Esophagus squamous epithelium (tissue), 5 donors: ENCODE results near the gene AGTRAP. TPM values are rescaled to one million over a fixed set of nuclear protein-coding genes. Genes with fewer than 3 reads are reported as not detected.

Source experiments
- DNase-seq: peaks from one replicate; lab custom pipeline; 2025; lab: John Stamatoyannopoulos, UW
- H3K27ac ChIP-seq, 4 donors: fragments of 200-600 bp; sonication (generic); one replicate each; pipeline ENCODE4 v1.5.1; 2016 to 2019; ENCODE audit warnings: mild to moderate bottlenecking in 1 of 4
- H3K27me3 ChIP-seq, 4 donors: fragments of 200-600 bp; sonication (generic); 1 replicate in 3 of 4; 2 replicates in 1 of 4; pipeline versions ENCODE4 v1.5.1 to v1.6.0; 2017 to 2021; ENCODE audit warnings: antibody characterized with exemption in 1 of 4
- H3K36me3 ChIP-seq, 3 donors: fragments of 200-600 bp; sonication (generic); one replicate each; pipeline ENCODE4 v1.5.1; 2016 to 2019
- H3K4me1 ChIP-seq, 3 donors: fragments of 200-600 bp; sonication (generic); one replicate each; pipeline ENCODE4 v1.5.1; 2017 to 2019
- H3K4me3 ChIP-seq, 4 donors: fragments of 200-600 bp; sonication (generic); 1 replicate in 3 of 4; 2 replicates in 1 of 4; pipeline ENCODE4 v1.5.1; 2016 to 2019; ENCODE audit warnings: mild to moderate bottlenecking in 2 of 4, moderate library complexity in 1 of 4
- H3K9me3 ChIP-seq, 3 donors: fragments of 200-600 bp; sonication (generic); one replicate each; pipeline ENCODE4 v1.5.1; 2016 to 2019
- POLR2A ChIP-seq, 4 donors: fragments of 450-650 bp; IDR thresholded peaks; one replicate each; pipeline ENCODE4 v1.6.1; 2017; ENCODE audit warnings: antibody characterized with exemption in 4 of 4, mild to moderate bottlenecking in 4 of 4, moderate library complexity in 3 of 4
- WGBS, 2 donors: methylation state at CpG; one replicate each; pipeline ENCODE4 v1.1.5; 2018; 5-methylcytosine and 5-hydroxymethylcytosine counted together
- intact Hi-C: fragments of 100-400 bp; cut with DNase I; formaldehyde crosslinking; loops from one replicate; pipeline ENCODE4 v1.15.0; 2022
- total RNA-seq, 4 donors: library from RNA; depleted of rRNA; stranded (reverse); fragments of >200 nt; gene quantifications; one replicate each; pipeline ENCODE4 v1.1.0, GENCODE V29; 2016
- TF ChIP-seq, protein P1 (sequence below), 6 experiments: fragments of 450-650 bp in 4 of 6; fragments of 200-600 bp in 2 of 6; sonication (generic) in 2 of 6; IDR thresholded peaks; one replicate each; pipeline ENCODE4 v1.5.1; 2016 to 2019; ENCODE audit warnings: antibody characterized with exemption in 6 of 6, mild to moderate bottlenecking in 4 of 6, moderate library complexity in 4 of 6
- donor health status: DM: yes; HTN: yes; CAD: no.

The AGTRAP gene
- total RNA-seq, 4 donors from 2014 or later, result 34.5 to 89.5 (median 50.7) TPM

DNA sequence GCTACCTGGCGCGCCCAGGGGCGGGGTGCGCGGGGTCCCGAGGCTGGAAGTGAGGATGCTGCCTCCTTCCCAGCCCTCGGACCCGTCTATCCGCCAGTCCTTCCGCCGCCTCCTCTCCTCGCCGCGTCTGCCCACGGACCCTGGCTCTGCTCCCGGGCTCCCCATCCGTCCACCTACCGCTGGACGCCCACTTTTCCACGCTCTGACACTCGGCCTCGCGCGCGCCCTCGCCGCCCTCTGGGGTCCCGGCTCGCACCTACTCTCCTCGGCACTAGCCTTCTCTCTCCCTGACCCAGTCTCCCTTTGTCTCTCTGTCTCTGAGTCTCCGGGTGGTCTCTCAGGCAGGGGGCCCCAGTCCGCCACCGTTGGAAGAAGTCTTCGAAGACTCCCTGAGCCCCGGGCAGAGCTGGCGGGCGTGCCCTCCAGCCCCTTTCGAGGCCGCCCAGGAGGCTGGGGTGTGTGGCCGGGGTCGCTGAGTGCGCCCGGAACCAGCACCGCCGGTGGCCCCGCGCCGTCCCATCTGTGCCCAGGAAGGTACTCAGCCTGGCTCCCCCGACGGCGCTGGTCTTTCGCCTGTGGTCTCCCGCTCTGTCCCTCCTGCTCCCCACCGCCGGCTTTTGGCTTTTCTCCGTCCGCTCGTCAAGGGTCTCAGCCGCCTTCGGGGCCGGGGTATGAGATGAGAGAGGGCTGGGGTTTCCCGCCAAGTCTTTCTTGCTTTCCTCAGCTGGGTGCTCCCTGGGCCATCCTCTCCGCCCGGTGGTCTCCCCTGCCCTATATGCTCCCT, 43.8 kb upstream of the AGTRAP start:
- no peak for DNase-seq
- H3K27me3 ChIP-seq, result peaks cover 18 to 97% (median 23%) of the 10 kb centered on the region in 4 donors
- 3 to 5% methylated on average over 20 to 22 of the region's 64 CpGs for WGBS, 2 donors

DNA sequence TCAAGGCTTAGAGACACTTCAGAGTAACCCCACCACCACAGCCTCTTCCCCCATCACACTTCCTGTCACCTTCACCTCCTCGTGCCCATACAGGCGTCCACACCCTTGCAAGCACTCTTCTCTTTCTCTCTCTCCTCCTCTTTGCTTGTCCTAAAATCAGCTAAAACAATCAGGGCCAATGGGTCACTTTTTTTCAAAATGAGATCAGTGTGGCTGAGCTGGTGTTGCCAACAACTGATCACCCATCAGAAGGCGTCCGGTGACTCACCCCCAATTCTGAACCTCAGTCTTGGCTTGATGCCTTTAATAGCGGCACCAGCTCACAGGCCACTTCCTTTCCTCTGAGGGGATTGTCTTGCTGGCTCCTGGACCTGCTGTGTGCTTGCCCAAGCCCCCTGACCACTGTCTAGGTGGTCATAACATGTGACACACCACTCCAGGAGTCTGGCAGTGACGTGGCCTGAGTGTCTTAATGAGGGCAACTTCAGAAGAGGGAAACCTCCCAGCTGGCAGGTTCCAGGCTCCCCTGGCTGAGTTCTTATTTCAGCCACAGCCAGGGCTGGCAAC, 42.8 kb upstream of the AGTRAP start:
- no peak for DNase-seq
- TF ChIP-seq POLR2A (IDR thresholded peaks at IDR 0.05), result no peak
- TF ChIP-seq, protein P1, sequence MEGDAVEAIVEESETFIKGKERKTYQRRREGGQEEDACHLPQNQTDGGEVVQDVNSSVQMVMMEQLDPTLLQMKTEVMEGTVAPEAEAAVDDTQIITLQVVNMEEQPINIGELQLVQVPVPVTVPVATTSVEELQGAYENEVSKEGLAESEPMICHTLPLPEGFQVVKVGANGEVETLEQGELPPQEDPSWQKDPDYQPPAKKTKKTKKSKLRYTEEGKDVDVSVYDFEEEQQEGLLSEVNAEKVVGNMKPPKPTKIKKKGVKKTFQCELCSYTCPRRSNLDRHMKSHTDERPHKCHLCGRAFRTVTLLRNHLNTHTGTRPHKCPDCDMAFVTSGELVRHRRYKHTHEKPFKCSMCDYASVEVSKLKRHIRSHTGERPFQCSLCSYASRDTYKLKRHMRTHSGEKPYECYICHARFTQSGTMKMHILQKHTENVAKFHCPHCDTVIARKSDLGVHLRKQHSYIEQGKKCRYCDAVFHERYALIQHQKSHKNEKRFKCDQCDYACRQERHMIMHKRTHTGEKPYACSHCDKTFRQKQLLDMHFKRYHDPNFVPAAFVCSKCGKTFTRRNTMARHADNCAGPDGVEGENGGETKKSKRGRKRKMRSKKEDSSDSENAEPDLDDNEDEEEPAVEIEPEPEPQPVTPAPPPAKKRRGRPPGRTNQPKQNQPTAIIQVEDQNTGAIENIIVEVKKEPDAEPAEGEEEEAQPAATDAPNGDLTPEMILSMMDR (IDR thresholded peaks at IDR 0.05), result no peak
- no peak overlapping the region for H3K4me3 ChIP-seq
- peaks cover 18 to 97% (median 23%) of the 10 kb centered on the region in 4 donors for H3K27me3 ChIP-seq
- 6 to 10% methylated on average over 4 to 5 of the region's 6 CpGs for WGBS, 2 donors
- H3K9me3 ChIP-seq, result no peaks in the 10 kb centered on the region
- H3K4me1 ChIP-seq, result peaks cover 22 to 36% (median 26%) of the 10 kb centered on the region in 3 donors
- intact Hi-C loops, result no loop called here
- no peaks in the 10 kb centered on the region for H3K36me3 ChIP-seq
- H3K27ac ChIP-seq, result no peak overlapping the region

More for the DNA sequence above, 43.8 kb upstream of the AGTRAP start:
- TF ChIP-seq POLR2A (IDR thresholded peaks at IDR 0.05), result no peak
- TF ChIP-seq, protein P1 (IDR thresholded peaks at IDR 0.05), result no peak
- peaks cover 22 to 36% (median 26%) of the 10 kb centered on the region in 3 donors for H3K4me1 ChIP-seq
- H3K4me3 ChIP-seq, result peak overlapping the region in 2 of 4 donors; percentile 41 to 61
- intact Hi-C loops, result no loop called here
- no peaks in the 10 kb centered on the region for H3K9me3 ChIP-seq
- no peak overlapping the region for H3K27ac ChIP-seq
- no peaks in the 10 kb centered on the region for H3K36me3 ChIP-seq

DNA sequence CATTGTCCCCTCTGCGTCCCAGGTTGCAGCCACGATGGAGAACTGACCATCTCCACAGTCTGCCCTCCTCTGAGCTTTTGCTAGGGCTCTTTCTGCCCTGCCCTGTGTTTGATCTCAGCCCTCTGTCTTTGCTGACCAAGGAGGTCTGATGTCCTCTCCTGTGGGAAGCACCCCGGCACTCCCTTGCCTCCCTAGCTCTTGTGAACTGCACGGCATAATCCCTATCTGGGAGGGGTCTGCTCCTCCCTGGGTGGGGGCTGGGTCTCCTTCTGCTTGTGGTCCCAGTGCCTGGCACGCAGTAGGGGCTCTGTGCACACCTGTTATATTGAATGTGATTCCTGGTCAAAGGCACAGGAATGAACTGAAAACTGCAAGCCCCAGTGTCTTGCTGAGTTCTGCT, 42.0 kb upstream of the AGTRAP start:
- peaks cover 18 to 96% (median 23%) of the 10 kb centered on the region in 4 donors for H3K27me3 ChIP-seq
- WGBS, 2 donors, result 60 to 70% methylated on average over 2 to 5 of the region's 5 CpGs
- TF ChIP-seq, protein P1 (IDR thresholded peaks at IDR 0.05), result no peak
- no peak for TF ChIP-seq POLR2A (IDR thresholded peaks at IDR 0.05)
- H3K9me3 ChIP-seq, result no peaks in the 10 kb centered on the region
- no peak overlapping the region for H3K4me3 ChIP-seq
- DNase-seq, result no peak
- intact Hi-C loops, result no loop called here
- H3K27ac ChIP-seq, result no peak overlapping the region
- H3K36me3 ChIP-seq, result no peaks in the 10 kb centered on the region
- peaks cover 22 to 36% (median 26%) of the 10 kb centered on the region in 3 donors for H3K4me1 ChIP-seq

DNA sequence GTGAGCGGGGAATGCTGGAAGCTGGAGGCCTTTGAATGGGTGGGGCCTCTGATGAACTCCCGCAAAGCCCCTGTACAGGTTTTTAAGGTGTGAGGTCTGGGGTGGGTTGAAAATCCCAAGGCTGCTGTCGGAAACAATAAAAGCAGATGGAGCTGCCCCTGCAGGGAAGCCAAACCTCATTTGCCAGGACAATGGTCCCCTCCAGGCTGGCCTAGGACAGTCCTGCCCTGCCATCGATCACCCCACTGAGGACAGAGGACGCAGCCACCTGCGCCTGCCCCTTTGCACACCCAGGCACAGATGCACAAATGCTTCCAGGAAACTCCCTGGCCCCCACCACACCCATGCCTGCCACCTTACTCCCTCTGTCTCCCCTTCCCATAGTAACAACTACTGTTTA, 40.1 kb upstream of the AGTRAP start:
- H3K9me3 ChIP-seq, result no peaks in the 10 kb centered on the region
- 74% methylated on average over 5 to 6 of the region's 6 CpGs for WGBS, 2 donors
- intact Hi-C loops, result no loop called here
- H3K4me3 ChIP-seq, result no peak overlapping the region
- peaks cover 8 to 96% (median 16%) of the 10 kb centered on the region in 4 donors for H3K27me3 ChIP-seq
- TF ChIP-seq, protein P1 (IDR thresholded peaks at IDR 0.05), result no peak
- TF ChIP-seq POLR2A (IDR thresholded peaks at IDR 0.05), result no peak
- no peak for DNase-seq
- H3K36me3 ChIP-seq, result no peaks in the 10 kb centered on the region
- H3K27ac ChIP-seq, result no peak overlapping the region
- peaks cover 17 to 29% (median 19%) of the 10 kb centered on the region in 3 donors for H3K4me1 ChIP-seq
